ENCODE results near the gene AXIN2. TPM values are rescaled to one million over a fixed set of nuclear protein-coding genes. Genes with fewer than 3 reads are reported as not detected.

AXIN2 gene
- polyA plus RNA-seq, 3 donors: 0.10 TPM; not detected in 2

DNA sequence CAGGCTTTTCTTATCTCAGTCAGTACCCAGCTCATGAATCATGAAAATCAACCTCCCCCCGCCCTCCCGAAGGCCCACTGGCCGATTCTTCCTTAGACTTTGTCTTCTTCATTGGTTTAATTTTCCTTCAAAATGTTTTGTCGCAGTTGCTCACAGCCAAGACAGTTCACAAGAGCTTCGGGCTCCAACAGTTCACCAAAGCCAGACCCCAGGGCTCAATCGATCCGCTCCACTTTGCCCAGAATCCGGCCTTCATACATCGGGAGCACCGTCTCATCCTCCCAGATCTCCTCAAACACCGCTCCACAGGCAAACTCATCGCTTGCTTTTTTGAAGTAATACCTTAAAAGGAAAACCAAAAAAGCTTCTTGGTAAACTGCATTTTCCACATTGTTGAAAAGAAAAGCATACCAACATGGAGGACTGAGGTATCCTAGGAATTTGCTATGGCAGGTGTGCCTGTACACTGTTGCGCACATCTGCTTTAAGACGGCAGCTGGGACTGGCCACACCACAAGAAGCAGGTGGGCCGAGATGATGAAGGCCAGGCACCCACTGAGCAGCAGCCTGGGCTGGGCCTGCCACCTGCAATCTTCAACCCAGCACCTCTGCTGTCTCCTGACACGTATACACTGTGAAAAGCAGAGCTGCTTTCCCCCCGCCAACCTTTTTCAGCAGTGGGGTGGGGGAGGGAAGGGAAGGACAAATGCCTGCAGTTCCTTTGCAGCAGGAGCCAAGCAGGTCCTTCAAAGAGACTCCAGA is 31.5 kb downstream of the AXIN2 start:
- H3K4me1 Mint-ChIP-seq: no peaks in the 10 kb centered on the region
- H3K27me3 Mint-ChIP-seq (ENCODE audit: low read depth in 3 of 3): peaks cover 2 to 5% (median 4%) of the 10 kb centered on the region in 3 donors
- WGBS (ENCODE audit: insufficient coverage): 97% methylated on average over 13 of the region's 17 CpGs
- Histone ChIP-seq H4K20me1 (ENCODE audit: insufficient read depth, low read length) (no peaks in the 10 kb centered on the region), H3K27ac (ENCODE audit: low read depth in 1 of 2, low read length in 2 of 2) (no peak overlapping the region), H3K36me3 (replicated peaks in 1 of 2; ENCODE audit: control insufficient read depth in 1 of 2, insufficient read depth in 2 of 2, low read length in 2 of 2) (no peaks in the 10 kb centered on the region), H3K27me3 (ENCODE audit: control insufficient read depth in 2 of 2, insufficient read depth in 2 of 2, low read length in 2 of 2) (no peaks in the 10 kb centered on the region), H3K79me2 (ENCODE audit: insufficient read depth, low read length) (no peaks in the 10 kb centered on the region), H3K4me3 (replicated peaks in 1 of 3; ENCODE audit: low read depth in 2 of 3, low read length in 3 of 3) (no peak overlapping the region), H3K4me1 (ENCODE audit: control insufficient read depth in 1 of 2, insufficient read depth in 2 of 2, low read length in 2 of 2) (no peaks in the 10 kb centered on the region), H2AFZ (ENCODE audit: insufficient read depth, low read depth, low read length, poor library complexity, severe bottlenecking) (no peak overlapping the region), H3K9me3 (replicated peaks in 1 of 2; ENCODE audit: control insufficient read depth in 1 of 2, insufficient read depth in 1 of 2, low read length in 2 of 2) (peaks cover 0 to 3% of the 10 kb centered on the region in 2 donors), H3K9ac (ENCODE audit: insufficient read depth, low read length, poor library complexity, severe bottlenecking) (no peak overlapping the region), H3K4me2 (replicated peaks; ENCODE audit: extremely low read depth, low read length, poor library complexity, severe bottlenecking) (no peak overlapping the region)
- no peaks in the 10 kb centered on the region for H3K36me3 Mint-ChIP-seq
- no peak overlapping the region for H3K4me3 Mint-ChIP-seq
- TF ChIP-seq, protein P1, sequence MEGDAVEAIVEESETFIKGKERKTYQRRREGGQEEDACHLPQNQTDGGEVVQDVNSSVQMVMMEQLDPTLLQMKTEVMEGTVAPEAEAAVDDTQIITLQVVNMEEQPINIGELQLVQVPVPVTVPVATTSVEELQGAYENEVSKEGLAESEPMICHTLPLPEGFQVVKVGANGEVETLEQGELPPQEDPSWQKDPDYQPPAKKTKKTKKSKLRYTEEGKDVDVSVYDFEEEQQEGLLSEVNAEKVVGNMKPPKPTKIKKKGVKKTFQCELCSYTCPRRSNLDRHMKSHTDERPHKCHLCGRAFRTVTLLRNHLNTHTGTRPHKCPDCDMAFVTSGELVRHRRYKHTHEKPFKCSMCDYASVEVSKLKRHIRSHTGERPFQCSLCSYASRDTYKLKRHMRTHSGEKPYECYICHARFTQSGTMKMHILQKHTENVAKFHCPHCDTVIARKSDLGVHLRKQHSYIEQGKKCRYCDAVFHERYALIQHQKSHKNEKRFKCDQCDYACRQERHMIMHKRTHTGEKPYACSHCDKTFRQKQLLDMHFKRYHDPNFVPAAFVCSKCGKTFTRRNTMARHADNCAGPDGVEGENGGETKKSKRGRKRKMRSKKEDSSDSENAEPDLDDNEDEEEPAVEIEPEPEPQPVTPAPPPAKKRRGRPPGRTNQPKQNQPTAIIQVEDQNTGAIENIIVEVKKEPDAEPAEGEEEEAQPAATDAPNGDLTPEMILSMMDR (IDR thresholded peaks at IDR 0.05): no peak
- H3K9me3 Mint-ChIP-seq: peaks cover 0 to 15% (median 3%) of the 10 kb centered on the region in 7 donors
- no peak for DNase-seq
- H3K27ac Mint-ChIP-seq: no peak overlapping the region
- intact Hi-C loops (cut with micrococcal nuclease): no loop called here

DNA sequence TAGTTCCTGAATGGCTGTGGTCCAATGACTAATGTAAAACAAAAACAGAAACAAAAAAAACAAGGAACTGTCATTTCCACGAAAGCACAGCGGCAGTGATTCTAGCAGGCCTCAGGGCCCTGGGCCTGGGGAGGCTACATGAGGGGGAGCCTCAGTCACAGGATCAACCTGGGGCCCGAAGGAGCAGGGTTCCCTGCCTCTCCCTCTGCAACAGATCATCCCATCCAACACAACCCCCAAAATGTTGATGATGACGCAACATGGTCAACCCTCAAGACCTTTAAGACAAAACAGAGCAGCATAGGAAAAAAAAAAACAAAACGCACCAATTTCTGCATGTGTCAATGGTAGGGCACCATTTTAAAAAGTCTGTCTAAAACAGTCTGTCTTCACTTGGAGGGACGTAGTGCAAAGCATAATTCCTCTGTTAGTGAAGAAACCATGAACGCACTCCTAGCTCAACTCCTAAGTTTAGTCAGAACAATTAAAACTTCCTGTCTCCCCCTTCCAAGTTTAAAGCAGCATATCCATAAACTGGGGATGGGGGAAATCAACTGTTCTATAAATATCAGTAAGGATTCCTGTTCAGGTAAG is 32.3 kb downstream of the AXIN2 start:
- H3K27me3 Mint-ChIP-seq (ENCODE audit: low read depth in 3 of 3): peaks cover 0 to 3% (median 3%) of the 10 kb centered on the region in 3 donors
- TF ChIP-seq, protein P1 (IDR thresholded peaks at IDR 0.05): no peak
- H3K9me3 Mint-ChIP-seq: peaks cover 0 to 14% (median 3%) of the 10 kb centered on the region in 7 donors
- Histone ChIP-seq H3K9ac (ENCODE audit: insufficient read depth, low read length, poor library complexity, severe bottlenecking) (no peak overlapping the region), H2AFZ (ENCODE audit: insufficient read depth, low read depth, low read length, poor library complexity, severe bottlenecking) (no peak overlapping the region), H3K27me3 (ENCODE audit: control insufficient read depth in 2 of 2, insufficient read depth in 2 of 2, low read length in 2 of 2) (no peaks in the 10 kb centered on the region), H3K4me2 (replicated peaks; ENCODE audit: extremely low read depth, low read length, poor library complexity, severe bottlenecking) (no peak overlapping the region), H3K79me2 (ENCODE audit: insufficient read depth, low read length) (no peaks in the 10 kb centered on the region), H3K4me1 (ENCODE audit: control insufficient read depth in 1 of 2, insufficient read depth in 2 of 2, low read length in 2 of 2) (no peaks in the 10 kb centered on the region), H3K27ac (ENCODE audit: low read depth in 1 of 2, low read length in 2 of 2) (no peak overlapping the region), H3K4me3 (replicated peaks in 1 of 3; ENCODE audit: low read depth in 2 of 3, low read length in 3 of 3) (no peak overlapping the region), H3K9me3 (replicated peaks in 1 of 2; ENCODE audit: control insufficient read depth in 1 of 2, insufficient read depth in 1 of 2, low read length in 2 of 2) (peaks cover 0 to 3% of the 10 kb centered on the region in 2 donors), H4K20me1 (ENCODE audit: insufficient read depth, low read length) (no peaks in the 10 kb centered on the region), H3K36me3 (replicated peaks in 1 of 2; ENCODE audit: control insufficient read depth in 1 of 2, insufficient read depth in 2 of 2, low read length in 2 of 2) (no peaks in the 10 kb centered on the region)
- WGBS (ENCODE audit: insufficient coverage): 100% methylated on average over 1 of the region's 7 CpGs
- H3K36me3 Mint-ChIP-seq: no peaks in the 10 kb centered on the region
- no peaks in the 10 kb centered on the region for H3K4me1 Mint-ChIP-seq
- intact Hi-C loops (cut with micrococcal nuclease): no loop called here
- H3K4me3 Mint-ChIP-seq: no peak overlapping the region
- no peak overlapping the region for H3K27ac Mint-ChIP-seq
- DNase-seq: no peak
